Measurements from ENCODE around the gene RNASEL.
A peak's percentile ranks its signal among the peaks of the same experiment; 100 is the strongest.

RNASEL gene

DNA sequence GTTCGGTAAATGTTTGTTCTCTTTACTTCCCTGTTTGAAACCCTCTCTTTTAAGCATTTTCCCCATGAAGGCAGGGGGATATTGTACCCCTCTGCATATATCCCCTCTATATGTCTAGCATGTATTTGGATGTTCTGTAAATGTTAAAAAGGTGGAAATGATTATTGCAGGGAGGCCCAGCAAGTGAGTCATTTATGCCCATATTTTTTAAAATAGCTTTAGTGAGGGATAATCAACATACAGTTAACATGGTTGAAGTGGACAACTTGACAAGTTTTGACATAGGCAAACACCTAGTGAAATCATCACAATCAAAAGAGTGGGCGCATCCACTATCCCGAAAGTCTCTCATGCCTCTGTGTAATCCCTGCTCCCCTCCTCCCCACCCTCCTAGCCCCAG lies 36.0 kb upstream of the RNASEL start:
- in situ Hi-C loops (cut with HindIII; ENCODE audit: low pct_ligation_motif_present, low pct_unique_long_range_greater_than_20kb, low sequenced_read_pairs) = no loop called here

GRCh38 chr1:182624577-182624976 lies 35.5 kb upstream of the RNASEL start:
- DNase-seq = no peak
- in situ Hi-C loops (cut with HindIII; ENCODE audit: low pct_ligation_motif_present, low pct_unique_long_range_greater_than_20kb, low sequenced_read_pairs) = no loop called here

More for the DNA sequence above, 36.0 kb upstream of the RNASEL start:
- DNase-seq = no peak

GRCh38 chr1:182622901-182623528 lies 34.0 kb upstream of the RNASEL start:
- in situ Hi-C loops (cut with HindIII; ENCODE audit: low pct_ligation_motif_present, low pct_unique_long_range_greater_than_20kb, low sequenced_read_pairs) = no loop called here
- no peak for DNase-seq

DNA sequence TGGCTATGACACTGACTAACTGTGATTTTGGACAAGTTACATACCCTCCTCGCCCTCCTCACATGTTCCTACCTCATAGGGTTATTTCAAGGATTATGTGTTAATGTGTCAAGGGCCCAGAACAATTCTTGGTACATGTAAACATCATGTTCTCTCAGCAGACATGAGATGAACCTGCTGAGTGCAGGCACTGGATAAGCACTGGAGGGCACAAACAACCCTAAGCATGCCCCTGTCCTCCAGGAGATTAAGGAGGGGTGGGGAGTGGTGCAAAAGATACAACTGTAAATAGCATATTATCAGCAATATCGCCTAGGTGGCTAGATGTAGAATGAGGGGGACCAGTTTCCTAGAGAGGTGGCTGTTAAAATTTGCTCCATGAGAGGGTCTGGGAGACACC lies 32.9 kb upstream of the RNASEL start:
- in situ Hi-C loops (cut with HindIII; ENCODE audit: low pct_ligation_motif_present, low pct_unique_long_range_greater_than_20kb, low sequenced_read_pairs) = no loop called here

GRCh38 chr1:182620924-182621585 lies 32.0 kb upstream of the RNASEL start:
- no peak for DNase-seq
- in situ Hi-C loops (cut with HindIII; ENCODE audit: low pct_ligation_motif_present, low pct_unique_long_range_greater_than_20kb, low sequenced_read_pairs) = no loop called here

More for the DNA sequence above, 32.9 kb upstream of the RNASEL start:
- DNase-seq = no peak

DNA sequence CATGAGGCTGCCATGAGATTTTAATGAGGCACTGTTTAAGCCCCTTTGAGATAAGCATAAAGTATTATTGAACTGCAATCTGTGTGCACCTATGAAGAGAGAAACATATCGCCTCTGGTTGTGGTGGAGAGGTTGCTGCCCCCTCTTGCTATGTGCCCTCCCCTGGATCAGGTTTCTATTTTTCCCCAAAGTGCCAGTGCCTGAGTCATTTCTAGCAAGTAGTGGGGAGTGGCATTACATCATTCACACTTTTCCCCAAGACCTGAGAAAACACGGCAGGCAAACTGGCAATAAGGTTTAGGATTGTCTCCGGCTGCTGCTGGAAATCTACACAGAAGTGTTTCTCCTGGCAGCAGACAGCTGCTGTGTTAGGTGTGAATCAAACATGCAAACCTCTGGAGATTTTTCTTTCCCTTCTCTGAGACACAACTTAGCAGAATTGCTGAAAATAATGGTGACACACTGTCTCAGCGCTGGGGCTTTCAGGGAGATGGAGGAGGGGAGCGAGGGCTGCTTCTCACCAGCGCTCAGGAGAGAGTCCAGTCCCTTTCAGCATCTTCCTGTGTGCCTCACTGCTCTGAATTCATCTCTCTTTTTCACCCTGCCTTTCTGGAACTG lies 28.8 kb upstream of the RNASEL start:
- in situ Hi-C loops (cut with HindIII; ENCODE audit: low pct_ligation_motif_present, low pct_unique_long_range_greater_than_20kb, low sequenced_read_pairs) = no loop called here

GRCh38 chr1:182617014-182617429 lies 28.0 kb upstream of the RNASEL start:
- DNase-seq = no peak
- in situ Hi-C loops (cut with HindIII; ENCODE audit: low pct_ligation_motif_present, low pct_unique_long_range_greater_than_20kb, low sequenced_read_pairs) = no loop called here

More for the DNA sequence above, 28.8 kb upstream of the RNASEL start:
- DNase-seq = no peak

GRCh38 chr1:182616130-182617013 lies 27.3 kb upstream of the RNASEL start:
- no peak for DNase-seq
- in situ Hi-C loops (cut with HindIII; ENCODE audit: low pct_ligation_motif_present, low pct_unique_long_range_greater_than_20kb, low sequenced_read_pairs) = no loop called here

DNA sequence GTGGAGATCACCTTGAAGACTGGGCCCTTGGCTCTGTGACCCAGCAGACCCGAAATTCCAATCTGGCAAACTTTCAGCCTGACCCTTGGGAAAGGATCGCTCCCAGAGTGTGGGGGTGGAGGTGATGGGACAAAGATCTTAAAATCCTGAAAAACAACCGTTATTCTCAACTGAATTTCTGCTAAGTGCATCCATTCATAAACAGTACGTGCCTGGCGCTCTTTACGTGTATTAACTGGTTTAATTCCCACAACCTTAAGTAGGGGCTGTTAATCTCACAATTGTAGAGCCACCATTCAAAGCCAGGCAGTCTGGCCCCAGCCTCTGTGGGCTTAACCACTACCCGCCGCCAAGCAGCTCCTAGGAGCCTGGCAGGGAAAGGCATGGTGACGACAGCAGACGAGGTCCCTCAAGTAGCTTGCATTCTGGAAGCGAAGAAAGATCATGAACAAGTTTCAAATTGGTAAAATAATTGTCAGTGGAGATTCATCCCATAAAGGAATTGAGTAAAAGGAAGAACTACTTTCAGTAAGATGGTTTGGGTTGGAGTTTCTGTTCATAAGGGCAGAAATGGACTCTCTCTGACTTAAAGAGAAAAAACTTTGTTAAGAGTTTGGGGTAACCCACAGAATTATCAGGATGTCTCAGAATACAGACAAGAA lies 26.5 kb upstream of the RNASEL start:
- DNase-seq = no peak
- in situ Hi-C loops (cut with HindIII; ENCODE audit: low pct_ligation_motif_present, low pct_unique_long_range_greater_than_20kb, low sequenced_read_pairs) = no loop called here

DNA sequence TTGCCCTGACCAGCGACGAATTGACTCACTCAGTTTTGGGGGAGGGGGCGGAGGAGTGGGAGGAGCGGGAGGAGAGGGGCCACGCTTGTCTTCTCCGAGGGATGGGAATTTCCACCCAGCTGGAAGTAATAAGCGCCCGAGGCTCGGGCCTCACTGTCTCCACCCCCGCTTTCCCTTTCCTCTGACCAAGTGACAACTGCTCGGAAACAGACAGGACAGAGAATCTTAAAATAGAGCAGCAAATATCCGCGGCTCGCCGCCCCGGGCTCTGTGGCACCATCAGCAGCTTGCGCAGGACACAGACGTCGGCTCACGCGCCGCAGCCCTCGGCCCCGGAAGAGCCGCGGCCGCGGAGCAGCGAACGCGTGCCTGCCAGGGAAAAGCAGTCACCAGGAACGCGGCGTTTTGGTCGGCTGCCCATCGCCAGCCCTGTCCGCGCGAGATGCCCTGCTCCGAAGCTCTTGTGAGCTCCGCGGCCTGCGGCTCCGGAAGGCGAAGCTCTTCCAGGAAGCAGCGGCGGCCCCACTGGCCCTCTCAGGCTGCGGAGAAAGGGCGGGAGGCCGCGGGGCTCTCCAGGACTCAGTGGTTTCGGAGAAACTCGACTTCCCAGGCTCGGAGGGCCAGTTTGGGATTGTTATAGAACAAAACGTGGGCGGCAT lies 25.9 kb upstream of the RNASEL start:
- peak; percentile 80 for DNase-seq
- in situ Hi-C loops (cut with HindIII; ENCODE audit: low pct_ligation_motif_present, low pct_unique_long_range_greater_than_20kb, low sequenced_read_pairs) = no loop called here

DNA sequence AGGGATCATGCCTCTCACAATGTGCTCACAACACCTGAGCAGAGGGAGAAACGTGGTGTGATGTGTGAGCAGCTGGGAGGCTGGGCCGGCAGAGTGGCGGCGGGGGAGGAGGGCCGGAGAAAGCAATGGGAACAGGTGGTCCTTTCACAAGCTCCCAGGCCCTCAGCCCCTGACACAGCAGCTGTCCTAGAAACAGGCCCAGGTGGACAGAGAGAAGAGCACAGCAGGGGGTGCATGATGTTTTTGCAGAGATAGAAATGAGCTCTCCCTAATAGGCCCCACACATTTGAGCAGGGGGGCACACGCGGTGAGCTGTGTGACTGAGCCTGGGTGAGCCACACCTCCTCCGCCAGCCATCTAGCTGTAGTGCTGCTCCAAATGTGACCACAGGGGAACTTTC lies 22.7 kb upstream of the RNASEL start:
- DNase-seq = no peak
- in situ Hi-C loops (cut with HindIII; ENCODE audit: low pct_ligation_motif_present, low pct_unique_long_range_greater_than_20kb, low sequenced_read_pairs) = no loop called here

DNA sequence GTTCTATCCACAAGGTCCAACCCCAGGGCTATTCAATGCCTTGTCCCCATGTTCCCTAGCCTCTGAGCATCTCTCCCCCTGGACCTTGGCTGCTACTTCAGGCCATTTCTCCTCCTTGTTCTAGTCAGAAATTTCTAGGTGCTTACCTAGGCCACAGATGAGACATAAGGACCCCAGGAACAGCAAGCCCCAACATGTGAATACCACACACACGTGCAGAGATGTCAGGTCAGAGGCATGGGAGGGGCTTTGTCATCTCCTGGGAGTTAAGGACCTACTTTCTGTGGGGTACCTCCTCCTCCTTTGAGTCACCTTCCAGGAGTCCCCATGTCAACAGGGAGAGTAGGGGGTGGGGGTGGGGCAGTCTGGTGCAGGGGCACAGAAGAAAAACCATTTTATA lies 22.3 kb upstream of the RNASEL start:
- in situ Hi-C loops (cut with HindIII; ENCODE audit: low pct_ligation_motif_present, low pct_unique_long_range_greater_than_20kb, low sequenced_read_pairs) = no loop called here
- no peak for DNase-seq

- in situ Hi-C loops (cut with HindIII; ENCODE audit: low pct_ligation_motif_present, low pct_unique_long_range_greater_than_20kb, low sequenced_read_pairs) = no loop called here
- no peak for DNase-seq
These were observed 21.6 kb upstream of the RNASEL start for GRCh38 chr1:182610606-182611194.

DNA sequence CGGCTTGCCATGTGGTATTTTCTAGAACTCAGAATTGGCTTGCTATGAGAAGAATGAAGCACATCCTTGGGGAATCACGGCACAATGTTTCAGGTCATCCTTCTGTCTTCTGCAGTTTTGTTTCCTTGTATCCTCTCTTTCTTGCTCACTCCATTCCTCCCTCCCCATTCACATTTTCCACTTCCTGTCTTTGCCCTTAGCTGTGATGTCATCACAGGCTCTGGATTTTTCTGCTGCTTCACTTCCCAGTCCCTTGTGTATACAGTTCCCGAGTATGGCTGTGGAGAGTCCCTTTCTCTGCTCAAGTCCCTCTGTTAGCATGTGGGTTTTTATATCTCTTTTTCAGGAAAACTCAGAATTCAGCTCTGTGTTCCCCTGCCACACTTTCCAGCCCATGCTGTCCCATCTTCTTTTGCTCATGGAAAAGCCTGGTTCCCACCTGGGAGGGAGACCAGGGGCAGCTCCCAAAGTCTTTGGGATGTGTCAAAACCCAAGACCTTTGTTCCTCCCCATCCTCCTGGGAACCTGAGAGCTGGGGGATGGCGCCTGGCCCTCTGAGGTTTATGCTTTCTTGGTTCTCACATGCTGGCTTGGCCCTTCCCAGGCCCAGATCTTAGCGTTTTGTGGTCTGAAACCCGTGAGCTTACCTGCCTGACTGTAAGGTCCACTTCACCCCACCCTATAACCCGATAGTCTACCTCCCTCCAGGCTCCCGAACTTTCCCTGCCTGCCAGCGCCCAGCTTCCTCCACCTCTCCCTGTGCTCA lies 20.0 kb upstream of the RNASEL start:
- in situ Hi-C loops (cut with HindIII; ENCODE audit: low pct_ligation_motif_present, low pct_unique_long_range_greater_than_20kb, low sequenced_read_pairs) = no loop called here

GRCh38 chr1:182608236-182608635 lies 19.2 kb upstream of the RNASEL start:
- in situ Hi-C loops (cut with HindIII; ENCODE audit: low pct_ligation_motif_present, low pct_unique_long_range_greater_than_20kb, low sequenced_read_pairs) = no loop called here
- no peak for DNase-seq

More for the DNA sequence above, 20.0 kb upstream of the RNASEL start:
- no peak for DNase-seq

DNA sequence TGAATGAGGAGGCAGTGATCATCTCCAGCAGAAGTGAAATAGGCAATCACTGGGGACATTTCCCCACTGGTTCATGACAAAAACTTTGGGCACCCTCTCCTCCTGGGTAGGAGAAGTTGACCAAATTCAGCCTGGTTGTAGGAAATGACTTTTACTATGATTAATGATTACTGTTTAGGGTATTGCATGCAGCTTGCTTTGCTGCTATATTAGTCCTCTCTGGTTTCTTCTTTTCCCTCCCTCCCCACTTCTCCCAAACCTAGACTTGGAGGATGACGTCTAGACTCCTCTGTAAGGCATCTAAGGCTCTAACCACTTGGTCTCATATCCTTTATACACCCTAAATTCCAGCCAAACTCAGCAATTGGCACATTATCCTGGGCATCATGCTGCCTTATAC lies 18.5 kb upstream of the RNASEL start:
- DNase-seq = no peak
- in situ Hi-C loops (cut with HindIII; ENCODE audit: low pct_ligation_motif_present, low pct_unique_long_range_greater_than_20kb, low sequenced_read_pairs) = no loop called here

Measured in ACHN (cell line).